Body of pancreas (tissue), 4 donors: ENCODE measurements around the gene CTSL.

ENCODE experiments used
- POLR2A ChIP-seq, 3 donors: fragments of 450-650 bp; IDR thresholded peaks; one replicate each; pipeline ENCODE4 v1.6.1; 2016; ENCODE audit warnings: antibody characterized with exemption in 3 of 3, mild to moderate bottlenecking in 2 of 3
- TF ChIP-seq, protein P1 (sequence below), 7 experiments: fragments of 450-650 bp in 4 of 7; fragments of 200-600 bp in 3 of 7; sonication (generic) in 3 of 7; IDR thresholded peaks; one replicate each; pipeline ENCODE4 v1.5.1; 2016 to 2019; ENCODE audit warnings: antibody characterized with exemption in 7 of 7

DNA sequence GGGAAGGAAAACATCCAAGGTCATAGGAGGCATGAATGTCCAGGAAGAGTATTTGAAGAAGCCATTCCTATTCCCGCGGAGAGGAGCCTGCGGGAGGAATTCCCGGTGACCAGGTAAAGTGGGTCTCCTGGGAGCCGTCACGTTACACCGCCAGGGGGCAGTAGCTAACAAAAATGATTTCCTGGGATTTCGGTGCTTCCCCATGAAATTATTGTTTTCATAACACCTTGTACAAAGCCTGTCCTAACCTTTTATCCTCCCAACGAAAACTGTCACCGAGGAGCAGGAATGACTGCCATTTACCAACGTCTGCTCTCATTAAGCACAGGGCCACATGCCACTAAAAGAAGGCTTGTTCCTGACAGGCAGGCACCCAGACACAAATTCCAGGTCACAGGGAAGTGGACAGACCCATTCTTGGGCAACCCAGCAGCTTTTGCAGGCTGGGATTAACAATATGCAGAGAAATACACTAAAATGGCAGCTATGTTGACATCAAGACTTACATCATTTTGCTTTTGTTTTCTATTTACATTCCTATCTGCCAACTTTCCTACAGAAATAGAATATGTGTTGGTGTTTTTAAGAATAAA, 41.2 kb upstream of the CTSL start:
- TF ChIP-seq, protein P1, sequence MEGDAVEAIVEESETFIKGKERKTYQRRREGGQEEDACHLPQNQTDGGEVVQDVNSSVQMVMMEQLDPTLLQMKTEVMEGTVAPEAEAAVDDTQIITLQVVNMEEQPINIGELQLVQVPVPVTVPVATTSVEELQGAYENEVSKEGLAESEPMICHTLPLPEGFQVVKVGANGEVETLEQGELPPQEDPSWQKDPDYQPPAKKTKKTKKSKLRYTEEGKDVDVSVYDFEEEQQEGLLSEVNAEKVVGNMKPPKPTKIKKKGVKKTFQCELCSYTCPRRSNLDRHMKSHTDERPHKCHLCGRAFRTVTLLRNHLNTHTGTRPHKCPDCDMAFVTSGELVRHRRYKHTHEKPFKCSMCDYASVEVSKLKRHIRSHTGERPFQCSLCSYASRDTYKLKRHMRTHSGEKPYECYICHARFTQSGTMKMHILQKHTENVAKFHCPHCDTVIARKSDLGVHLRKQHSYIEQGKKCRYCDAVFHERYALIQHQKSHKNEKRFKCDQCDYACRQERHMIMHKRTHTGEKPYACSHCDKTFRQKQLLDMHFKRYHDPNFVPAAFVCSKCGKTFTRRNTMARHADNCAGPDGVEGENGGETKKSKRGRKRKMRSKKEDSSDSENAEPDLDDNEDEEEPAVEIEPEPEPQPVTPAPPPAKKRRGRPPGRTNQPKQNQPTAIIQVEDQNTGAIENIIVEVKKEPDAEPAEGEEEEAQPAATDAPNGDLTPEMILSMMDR (IDR thresholded peaks at IDR 0.05) = peak; percentile 76 to 83 (median 80)
- TF ChIP-seq POLR2A (IDR thresholded peaks at IDR 0.05) = no peak
